ENCODE results near the gene ATP2B3.
"Not testable (repeated sequence)": the region's sequence is repeated elsewhere in the genome, so short reads cannot be mapped to it uniquely, and the experiment has no call there.

The ATP2B3 gene

DNA sequence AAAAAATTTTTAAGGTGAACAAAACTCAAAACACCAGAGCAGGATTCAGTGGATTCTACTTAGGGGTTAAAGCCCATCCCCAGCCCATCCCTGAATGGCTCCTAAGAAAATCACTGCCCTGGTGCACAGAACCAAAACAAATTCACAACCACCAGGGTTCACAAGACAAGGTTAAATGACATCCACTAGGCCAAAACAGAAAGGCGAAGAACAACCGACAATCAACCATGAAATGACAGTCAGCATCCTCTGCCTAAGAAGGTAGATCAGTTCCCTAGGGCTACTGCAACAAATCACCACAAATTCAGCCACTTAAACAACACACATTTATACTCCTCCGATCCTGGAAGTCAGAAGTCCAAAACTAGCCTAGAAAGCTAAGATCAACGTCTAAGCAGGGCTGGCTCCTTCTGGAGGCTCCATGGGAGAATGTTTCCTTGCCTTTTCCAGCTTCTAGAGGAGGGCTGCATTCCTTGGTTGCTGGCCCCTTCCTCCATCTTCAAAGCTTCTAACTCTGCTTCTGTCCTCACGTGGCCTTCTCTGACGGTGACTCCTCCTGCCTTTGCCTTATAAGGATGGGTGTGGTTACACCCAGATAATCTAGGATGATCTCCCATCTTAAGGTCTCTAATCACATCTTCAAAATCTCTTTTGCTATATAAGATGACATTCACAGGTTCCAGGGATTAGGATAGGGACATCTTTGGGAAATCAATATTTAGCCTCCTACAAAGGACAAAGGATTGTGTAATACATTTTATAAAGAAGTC lies 79.7 kb downstream of the ATP2B3 start:
- DNase-seq: peak; percentile 7

DNA sequence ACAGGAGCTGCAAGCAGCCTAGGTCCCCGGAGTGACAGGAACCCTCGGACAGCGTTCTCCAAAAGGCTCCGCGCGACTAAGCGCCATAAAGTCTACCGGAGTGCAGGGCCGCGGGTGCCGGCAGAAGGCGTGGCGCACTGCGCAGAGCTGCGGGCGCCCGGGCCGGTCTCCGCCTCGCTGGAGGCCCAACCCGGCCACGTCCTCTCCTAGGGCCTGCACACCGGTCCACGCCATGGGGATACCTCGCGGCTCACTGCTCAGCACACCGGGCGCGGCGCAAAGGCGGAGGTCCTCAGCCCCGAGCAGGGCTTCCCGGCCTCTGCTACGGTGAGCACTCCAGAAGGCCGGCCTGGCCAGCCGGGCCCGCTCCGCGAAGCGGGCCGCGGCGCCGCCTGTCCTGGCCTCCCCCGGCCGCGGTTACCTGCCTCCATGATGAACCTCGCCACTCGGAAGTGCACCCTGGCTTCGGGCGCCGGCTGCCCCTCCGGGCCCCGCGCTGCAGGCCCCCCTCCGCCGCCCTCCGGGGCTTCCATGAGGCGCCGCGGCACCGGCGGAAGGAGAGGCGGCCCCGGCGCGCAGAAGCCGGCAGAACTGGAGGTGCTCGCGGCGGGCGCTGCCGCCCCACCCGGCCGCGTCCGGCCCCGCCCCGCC lies 81.2 kb downstream of the ATP2B3 start, which contains the start of gene CCNQ:
Gene CCNQ, minus strand, starts transcription at position 599 of the 651 bp plus-strand sequence. Its CDS starts 66 bp downstream, at position 533.
- DNase-seq: no peak

DNA sequence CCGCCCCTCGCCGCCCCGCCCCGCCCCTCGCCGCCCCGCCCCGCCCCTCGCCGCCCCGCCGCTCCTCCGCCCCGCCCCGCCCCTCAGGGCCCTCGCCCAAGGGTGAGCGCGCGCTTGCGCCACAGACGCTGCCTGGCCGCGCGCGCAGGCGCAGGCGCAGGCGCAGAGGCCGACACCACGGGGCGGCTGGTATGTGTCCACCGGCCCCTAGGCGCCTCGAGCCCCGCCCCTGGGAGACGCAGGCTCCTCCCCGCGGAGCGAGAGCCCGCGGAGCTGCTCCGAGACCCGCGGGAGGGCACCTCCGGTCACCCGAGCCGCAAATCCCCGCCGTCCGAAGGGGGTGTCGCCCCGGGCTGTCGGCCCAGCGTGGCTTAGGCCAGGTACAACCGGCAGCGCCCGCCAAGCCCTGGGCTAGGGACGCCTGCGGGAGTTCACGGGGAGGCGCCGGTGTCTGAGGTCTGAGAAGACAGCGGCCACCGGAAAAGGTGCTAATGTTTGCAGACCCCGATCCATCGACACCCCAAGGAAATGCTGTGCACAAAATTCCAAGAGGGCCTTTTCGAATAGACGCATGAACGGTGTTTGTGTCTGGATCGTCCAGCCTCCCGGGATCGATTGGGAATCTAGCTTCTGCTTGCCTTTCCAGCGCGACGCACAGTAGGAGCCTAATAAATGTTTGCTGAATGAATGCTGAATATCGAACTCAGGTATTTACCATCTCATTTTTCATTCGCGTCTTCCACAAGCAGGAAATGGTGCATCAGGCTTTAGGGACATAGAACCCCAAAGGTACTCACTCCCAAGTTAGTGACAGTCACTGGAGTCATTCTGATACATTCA lies 82.0 kb downstream of the ATP2B3 start:
- peak; percentile 90 for DNase-seq

DNA sequence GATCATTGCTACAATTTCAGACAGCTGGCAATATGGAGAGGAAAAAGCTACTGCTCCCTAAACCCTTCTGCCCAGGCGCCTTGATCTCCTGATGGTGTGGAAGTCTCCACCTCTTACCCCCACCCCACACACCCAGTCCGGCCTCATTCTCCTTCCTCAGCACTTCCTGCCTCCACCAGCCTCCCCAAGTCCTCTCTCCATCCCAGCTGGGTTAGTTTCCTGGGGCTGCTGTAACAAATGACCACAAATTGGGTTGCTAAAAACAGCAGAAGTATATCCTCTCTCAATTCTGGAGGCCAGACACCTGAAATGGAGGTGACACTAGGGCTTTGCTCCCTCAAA lies 82.6 kb downstream of the ATP2B3 start:
- DNase-seq: no peak

DNA sequence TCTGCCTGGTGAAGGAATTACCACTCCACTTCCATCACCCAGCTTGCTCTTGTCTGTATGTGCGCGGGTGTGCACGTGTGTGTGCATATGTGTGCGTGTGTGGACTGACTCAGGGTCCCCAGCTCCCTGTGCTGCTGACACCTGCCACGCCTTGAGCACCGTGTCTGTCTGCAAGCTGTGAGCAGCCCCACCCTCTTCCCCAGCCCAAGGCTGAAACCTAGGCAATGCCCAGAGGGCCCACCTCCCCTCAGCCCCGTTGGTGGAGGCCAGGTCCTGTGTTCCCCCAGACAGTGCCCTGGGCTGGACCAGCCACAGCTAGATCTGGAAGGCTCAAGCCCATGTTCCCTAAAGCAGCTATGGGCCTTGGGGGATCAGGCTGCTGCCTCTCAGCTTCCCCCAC lies 83.5 kb downstream of the ATP2B3 start:
- no peak for DNase-seq

DNA sequence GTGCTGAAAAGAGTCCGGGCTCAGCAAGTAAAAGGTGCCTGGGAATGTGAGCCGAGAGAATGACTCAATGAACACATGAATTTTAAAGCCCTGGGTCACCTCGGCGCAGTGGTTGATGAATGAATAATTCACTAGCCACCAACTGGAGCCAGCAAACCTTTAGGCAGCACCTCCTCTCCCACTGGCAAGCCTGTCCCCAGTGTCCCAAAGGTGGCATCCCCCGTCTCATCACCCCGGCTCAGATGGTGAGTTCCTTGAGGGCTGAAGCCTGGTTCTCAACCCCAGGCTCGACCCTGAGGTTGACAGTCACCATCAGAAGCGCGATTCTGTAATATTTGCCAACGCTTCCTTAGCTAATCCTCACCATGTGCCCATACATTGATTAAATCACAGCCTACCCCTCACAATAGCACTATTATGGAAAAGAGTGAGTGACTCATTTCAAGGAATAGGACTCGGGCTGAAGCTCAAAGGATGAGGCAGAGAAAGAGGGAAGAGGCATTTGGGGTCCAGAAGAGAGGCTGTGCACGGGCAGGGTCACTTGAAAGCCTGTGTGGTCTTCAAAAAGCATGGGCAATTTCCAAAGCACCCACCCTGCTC lies 84.2 kb downstream of the ATP2B3 start:
- DNase-seq: no peak

DNA sequence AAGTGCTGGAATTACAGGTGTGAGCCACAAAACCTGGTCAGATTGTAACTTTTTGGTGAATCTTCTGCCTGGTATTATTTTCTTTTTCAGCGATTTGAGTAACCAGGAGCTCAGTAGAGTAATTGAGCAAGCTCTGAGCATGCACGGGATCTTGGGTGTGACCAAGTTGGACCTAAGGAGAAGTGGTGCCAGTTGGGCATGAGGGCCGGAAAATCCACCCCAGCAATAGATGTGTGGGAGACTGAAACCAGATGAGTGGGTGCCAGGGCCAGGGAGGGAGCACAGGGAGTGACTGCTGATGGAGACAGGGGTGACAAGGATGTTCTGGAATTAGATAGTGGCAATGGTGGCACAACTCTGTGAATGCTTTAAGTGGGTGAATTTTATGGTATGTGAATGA lies 85.2 kb downstream of the ATP2B3 start:
- peak; percentile 78 for DNase-seq

DNA sequence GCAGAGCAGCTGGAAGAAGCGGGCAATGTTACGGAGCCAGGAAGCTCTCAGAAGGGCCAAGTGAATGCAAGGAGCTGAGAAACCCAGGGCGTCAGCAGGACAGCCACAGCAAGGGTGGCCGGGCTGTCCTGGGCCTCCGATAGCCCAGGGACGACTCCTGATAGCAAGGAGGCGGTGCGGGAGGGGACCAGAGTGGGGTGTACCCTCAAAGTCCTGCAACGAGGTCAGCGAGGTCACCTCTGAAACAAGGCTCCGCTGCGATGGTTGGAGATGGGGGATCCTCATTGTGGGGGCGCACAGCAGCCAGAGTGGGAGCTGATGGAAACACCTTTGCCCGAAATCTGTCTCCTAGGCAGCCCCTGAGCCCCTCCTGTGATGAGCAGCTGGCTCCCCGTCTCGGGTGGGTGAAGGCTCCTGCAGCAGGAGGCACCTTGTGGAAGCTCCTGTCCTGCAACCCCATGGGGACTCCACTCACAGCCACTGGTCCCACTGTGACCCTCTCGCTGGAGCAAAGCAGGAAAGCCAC lies 85.8 kb downstream of the ATP2B3 start:
- no peak for DNase-seq

DNA sequence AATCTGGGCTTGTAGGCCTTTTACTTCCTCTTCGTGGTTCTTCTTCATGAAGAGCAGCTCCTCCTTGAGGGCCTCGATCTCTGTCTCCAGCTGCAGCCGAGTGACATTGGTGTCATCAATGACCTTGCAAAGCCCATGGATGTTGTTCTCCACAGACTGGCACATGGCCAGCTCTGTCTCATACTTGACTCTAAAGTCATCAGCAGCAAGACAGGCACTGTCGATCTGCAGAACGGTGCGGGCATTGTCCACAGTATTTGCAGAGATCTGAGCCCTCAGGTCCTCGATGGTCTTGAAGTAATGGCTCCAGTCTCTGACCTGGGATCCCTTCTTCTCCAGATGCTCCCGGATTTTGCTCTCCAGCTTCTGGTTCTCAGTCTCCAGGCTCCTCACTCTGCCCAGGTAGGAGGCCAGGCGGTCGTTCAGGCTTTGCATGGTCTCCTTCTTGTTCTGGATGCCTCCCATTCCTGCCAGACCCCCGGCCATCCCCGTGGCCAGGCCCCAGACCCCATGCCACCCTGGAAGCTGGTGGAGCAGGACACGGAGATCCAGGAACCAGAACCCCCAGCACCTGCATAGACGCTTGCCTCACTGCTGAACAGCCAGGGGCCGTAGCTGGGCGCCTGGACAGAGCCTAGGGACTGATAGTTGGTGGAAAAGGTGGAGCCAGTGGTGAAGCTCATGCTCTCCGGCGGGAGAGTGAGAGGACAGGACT lies 87.4 kb downstream of the ATP2B3 start:
- not testable (repeated sequence) for DNase-seq

DNA sequence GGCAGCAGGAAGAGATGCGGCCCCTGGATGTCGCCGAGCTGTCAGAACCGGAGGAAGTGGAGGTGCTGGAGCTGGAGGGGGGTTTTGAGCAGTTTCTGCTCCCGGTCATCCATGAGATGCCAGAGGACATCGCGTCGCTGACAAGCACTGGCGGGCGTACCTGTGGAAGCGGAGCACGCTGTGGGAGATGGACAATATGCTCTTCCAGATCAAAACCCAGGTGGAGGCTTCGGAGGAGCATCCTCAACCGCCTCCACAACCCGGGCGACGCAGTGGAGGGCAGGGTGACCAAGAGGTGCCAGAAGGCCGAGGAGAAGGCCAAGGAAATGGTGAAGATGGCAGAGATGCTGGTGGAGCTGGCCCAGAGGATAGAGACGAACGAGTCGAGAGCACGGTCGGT lies 89.1 kb downstream of the ATP2B3 start:
- DNase-seq: no peak

DNA sequence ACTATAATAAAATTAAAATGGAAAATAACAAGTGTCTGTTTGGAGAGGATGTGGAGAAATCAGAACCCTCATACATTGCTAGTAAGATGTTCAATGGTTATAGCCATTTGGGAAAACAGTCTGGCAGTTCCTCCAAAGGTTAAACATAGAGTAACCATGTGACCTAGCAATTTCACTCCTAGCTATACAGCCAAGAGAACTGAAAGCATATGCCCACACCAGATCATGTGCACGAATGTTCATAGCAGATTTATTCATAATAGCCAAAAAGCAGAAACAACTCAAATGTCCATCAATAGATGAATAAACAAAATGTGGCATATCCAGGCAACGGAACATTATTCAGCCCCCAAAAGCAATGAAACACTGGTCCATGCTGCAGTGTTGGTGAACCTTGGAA lies 90.9 kb downstream of the ATP2B3 start:
- DNase-seq: peak; percentile 90

DNA sequence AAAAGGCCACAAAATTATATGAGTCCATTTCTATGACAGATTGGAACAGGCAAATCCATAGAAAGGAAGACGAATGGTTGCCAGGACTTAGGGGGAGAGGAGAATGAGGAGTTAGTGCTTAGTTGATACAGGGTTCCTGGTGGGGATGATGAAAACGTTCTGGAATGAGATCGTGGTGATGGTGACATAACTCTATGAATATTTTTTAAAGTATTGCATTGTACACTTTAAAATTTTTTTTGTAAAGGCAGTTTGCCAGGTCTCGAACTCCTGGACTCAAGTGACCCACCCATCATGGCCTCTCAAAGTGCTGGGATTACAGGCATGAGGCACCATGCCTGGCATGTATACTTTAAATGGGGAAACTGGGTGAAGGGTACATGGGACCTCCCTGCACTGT lies 91.4 kb downstream of the ATP2B3 start:
- DNase-seq: no peak

DNA sequence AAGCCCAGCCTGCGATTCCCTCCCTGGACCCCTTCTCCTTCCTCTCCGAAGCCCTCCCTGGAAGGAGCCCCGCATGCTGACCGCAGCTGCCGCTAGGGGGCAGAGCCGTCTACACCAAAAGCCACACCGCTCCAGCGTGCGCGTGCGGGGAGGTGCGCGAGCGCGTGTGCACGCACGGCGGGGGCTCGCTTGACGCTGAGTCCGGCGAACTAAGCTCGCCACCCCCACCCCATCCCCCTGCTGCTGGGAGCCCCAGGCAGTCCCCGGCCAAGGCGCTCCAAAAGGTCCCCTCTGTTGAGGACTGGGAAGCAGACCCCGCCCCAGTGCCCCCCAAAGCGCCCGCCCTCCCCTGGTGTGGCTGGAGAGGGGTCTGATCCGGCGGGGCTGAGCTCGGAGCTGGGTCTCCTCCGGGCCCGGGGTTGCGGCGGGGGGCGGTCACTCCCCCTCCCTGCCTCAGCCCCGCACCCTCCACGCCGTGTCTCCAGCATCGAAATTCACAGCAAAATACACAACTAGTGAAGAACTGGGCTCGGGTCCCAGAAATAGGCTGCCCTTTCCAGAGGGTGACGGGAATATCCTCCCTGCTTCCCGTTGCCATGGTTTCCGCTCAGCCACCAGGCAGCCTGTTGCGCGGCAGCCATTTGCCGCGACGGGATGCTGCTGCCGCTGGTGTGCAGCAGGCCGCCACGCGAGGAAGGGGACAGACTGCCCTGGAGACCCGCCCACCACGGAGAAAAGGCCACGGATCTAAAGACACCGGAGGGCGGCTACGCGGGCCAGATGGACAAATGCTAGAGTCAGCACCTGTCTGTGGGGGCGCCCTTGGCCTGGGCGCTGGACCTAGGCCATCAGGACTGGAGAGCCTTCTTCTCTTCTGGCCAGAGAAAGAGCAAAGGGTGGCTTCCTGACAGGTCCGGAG lies 92.7 kb downstream of the ATP2B3 start:
- DNase-seq: peak; percentile 32

DNA sequence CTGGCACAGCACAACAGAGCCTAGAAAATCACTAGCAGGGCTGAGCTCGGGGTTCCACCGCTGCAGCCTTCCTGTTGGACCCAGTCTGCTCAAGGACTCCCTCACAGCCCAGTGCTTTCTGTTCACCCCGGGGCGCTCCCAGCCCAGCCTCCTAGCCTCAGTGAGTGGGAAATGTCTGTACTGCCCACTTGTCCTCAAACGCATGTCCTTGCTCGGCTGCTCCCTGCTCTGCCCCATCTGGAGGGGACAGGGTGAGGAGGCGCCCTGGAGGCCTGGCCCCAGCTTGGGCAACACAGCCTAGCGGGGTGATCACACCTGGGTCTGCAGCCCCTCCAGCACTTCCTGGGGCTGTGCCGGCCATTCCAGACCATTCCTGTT lies 93.4 kb downstream of the ATP2B3 start:
- DNase-seq: no peak

DNA sequence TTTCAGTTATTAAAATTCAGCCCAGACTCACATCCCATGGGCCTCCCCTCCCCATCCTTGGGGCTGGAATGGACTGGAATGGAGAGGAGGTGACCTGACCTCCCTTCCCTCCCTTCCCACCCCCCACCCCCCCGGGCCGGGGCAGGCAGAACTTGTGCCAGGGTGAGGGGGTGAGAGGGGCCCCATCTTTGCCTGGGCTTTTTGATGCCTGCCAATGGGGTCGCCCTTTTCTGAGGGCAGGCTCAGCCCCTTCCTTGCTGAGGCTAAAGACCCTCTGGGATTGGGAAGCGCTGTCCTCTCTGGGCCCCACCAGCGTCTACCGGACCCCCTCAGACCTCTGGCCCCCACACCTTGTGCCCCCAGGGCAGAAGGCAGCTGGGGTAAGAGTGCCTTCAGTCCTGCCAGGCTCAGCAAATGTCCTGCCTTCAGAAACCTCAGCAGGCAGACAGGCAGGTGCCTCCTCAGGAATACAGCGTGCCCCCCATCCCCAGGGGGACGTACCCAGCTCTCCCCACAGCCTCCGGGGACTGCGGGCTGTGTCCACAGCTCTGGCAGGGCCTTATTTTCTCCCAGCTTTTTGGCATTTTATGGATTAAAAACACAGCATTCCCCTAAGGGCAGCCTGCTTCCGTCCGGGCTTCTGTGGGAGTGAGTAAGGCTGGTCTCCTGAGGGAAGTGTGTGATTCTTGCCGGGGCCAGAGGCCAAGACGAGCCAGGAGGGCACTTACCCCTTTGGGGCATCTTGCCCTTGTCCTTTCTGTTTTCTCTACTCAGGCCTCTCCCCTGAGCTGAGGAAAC lies 94.1 kb downstream of the ATP2B3 start:
- DNase-seq: no peak

DNA sequence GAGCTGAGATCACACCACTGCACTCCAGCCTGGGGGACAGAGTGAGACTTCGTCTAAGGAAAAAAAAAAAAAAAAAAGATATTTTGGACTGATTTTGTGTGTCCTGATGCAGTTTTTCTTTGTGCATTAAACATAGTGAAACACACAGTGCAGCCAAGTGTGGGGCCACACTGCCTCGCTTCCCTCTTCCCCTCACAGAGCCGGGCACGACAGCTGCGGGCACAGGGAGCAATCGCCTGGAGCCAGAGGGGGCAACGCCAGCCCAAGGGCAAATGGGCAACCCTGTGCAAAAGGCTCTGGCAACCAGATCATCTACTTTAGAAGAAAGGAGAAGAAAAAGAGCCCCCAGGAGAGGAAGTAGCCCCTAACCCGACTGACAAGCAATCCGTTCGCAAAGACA lies 95.0 kb downstream of the ATP2B3 start:
- DNase-seq: no peak

DNA sequence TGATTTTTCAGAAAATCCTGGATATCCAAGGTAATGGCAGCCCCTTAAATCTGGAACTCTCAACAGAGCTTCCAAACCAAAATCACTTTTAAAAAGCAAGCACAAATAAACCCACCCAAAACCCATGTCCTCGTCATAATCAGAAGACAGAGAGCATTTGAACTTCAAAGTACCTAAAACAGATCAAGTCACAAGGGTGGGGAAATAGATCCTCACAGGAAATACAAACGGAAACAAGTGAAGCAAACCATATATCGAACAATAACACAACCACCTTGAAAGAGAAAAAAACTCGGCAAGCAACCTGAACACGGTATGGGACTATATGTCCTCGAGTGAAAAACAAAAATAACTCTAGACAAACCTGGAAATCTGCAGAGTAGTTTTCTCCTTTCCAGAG lies 97.4 kb downstream of the ATP2B3 start:
- DNase-seq: no peak

DNA sequence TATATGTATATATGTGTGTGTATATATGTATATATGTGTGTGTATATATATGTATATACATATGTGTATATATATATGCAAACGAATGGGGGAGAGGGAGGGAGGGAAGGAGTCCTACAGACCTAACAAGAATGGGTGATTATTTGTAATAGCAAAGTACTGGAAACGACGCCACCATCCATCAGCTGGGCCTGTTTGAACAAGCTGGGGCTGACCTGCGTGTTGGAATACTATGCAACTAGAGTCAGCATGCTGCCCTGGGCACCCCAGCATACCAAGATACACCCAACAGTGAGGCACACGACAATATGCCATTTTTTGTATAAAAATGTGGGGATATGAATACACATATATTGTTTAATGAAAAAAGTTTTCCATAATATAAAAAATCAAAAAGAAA lies 103.1 kb downstream of the ATP2B3 start:
- no peak for DNase-seq

DNA sequence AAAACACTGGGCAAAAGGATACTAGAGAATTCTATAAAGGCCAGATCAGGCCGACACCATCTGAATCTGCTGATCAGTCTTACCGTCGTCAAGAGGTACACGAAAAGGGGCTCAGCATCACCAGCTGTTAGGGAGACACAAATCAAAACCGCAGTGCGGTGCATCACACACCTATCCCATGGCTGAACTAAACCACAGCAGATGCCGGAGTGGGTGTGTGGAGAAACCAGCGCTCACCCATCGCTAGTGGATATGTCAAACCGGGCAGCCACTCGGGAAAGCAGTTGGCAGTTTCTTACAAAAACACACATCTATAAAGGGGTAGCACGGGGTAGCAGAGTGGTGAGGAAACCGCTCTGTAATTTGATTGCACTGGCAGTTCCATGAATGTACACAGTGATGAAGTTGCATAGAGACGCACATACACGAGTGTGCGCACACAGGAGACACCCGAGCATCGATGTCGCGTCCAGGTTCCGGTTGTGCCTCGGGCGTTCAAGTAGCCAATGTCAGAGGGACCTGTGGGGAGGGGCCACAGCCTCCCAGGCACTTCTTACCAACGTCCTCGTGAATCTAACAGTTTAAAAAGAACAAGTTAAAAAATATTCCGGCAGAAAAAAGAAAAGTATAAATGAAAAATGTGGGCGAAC lies 104.6 kb downstream of the ATP2B3 start:
- no peak for DNase-seq
